Naive thymus-derived CD4-positive, alpha-beta T cell (primary cell): Measurements from ENCODE around the gene CCL11. TPM values are rescaled to one million over a fixed set of nuclear protein-coding genes. Genes with fewer than 3 reads are reported as not detected.

ENCODE experiments used
- ATAC-seq: fragments of 150-1000 bp; cut with Tn5 transposase; 2 replicates; pipeline ENCODE4 v1.10.0; 2021; ENCODE audit warnings: mild to moderate bottlenecking, moderate library complexity
- CTCF ChIA-PET: fragments of 350-600 bp; sonication (Branson Sonifier 250); formaldehyde crosslinking; loops from one replicate; lab custom pipeline; 2021; ENCODE audit warnings: antibody characterized with exemption; lab: Charles Lee
- POLR2A ChIA-PET: fragments of 350-600 bp; sonication (Branson Sonifier 250); formaldehyde crosslinking; loops from one replicate; lab custom pipeline; 2021; ENCODE audit warnings: antibody characterized with exemption, inconsistent platforms; lab: Charles Lee
- DNase-seq, 9 donors: peaks; one replicate each; pipeline versions ENCODE4 v3.0.0 to v3.0.0-alpha.2; 2020 to 2022; ENCODE audit warnings: mixed read lengths in 1 of 9
- H3K27ac ChIP-seq: one replicate; pipeline ENCODE4 v1.7.0; 2013; ENCODE audit warnings: mild to moderate bottlenecking, low read depth, low read length, moderate library complexity
- H3K27me3 ChIP-seq, 2 donors: one replicate each; pipeline ENCODE4 v1.7.0; 2013; ENCODE audit warnings: low read length in 2 of 2, mild to moderate bottlenecking in 2 of 2, moderate library complexity in 2 of 2; ENCODE audit not compliant: control insufficient read depth in 2 of 2, insufficient read depth in 2 of 2
- H3K36me3 ChIP-seq, 3 experiments: 1 replicate in 2 of 3; 2 replicates in 1 of 3; pipeline ENCODE4 v1.7.0; 2013; ENCODE audit warnings: low read length in 3 of 3, mild to moderate bottlenecking in 3 of 3, moderate library complexity in 1 of 3; ENCODE audit not compliant: insufficient read depth in 3 of 3, control insufficient read depth in 2 of 3
- H3K4me1 ChIP-seq, 2 donors: one replicate each; pipeline ENCODE4 v1.7.0; 2013; ENCODE audit warnings: low read length in 2 of 2, mild to moderate bottlenecking in 2 of 2, moderate library complexity in 1 of 2; ENCODE audit not compliant: control insufficient read depth in 2 of 2, insufficient read depth in 2 of 2
- H3K4me3 ChIP-seq: 2 replicates; pipeline ENCODE4 v1.7.0; 2013; ENCODE audit warnings: mild to moderate bottlenecking, low read length
- H3K9me3 ChIP-seq, 3 experiments: 1 replicate in 2 of 3; 2 replicates in 1 of 3; pipeline ENCODE4 v1.7.0; 2013; ENCODE audit warnings: low read length in 3 of 3; ENCODE audit not compliant: control insufficient read depth in 2 of 3
- H3K27ac Mint-ChIP-seq, 9 donors: one replicate each; pipeline ENCODE4 v1.8.0; 2020 to 2022; ENCODE audit warnings: mixed read lengths in 9 of 9, mild to moderate bottlenecking in 8 of 9, moderate library complexity in 5 of 9, inconsistent platforms in 2 of 9
- H3K27me3 Mint-ChIP-seq, 5 donors: one replicate each; pipeline ENCODE4 v1.8.0; 2021 to 2022; ENCODE audit warnings: mixed read lengths in 5 of 5, mild to moderate bottlenecking in 1 of 5
- H3K36me3 Mint-ChIP-seq, 5 donors: one replicate each; pipeline ENCODE4 v1.8.0; 2020 to 2022; ENCODE audit warnings: mixed read lengths in 5 of 5, mild to moderate bottlenecking in 3 of 5, inconsistent platforms in 1 of 5
- H3K4me1 Mint-ChIP-seq, 7 donors: one replicate each; pipeline ENCODE4 v1.8.0; 2020 to 2022; ENCODE audit warnings: mixed read lengths in 7 of 7, mild to moderate bottlenecking in 3 of 7, inconsistent platforms in 1 of 7
- H3K4me3 Mint-ChIP-seq, 10 donors: one replicate each; pipeline ENCODE4 v1.8.0; 2020 to 2022; ENCODE audit warnings: mild to moderate bottlenecking in 10 of 10, mixed read lengths in 10 of 10, moderate library complexity in 6 of 10, inconsistent platforms in 2 of 10
- H3K9me3 Mint-ChIP-seq, 11 donors: one replicate each; pipeline ENCODE4 v1.8.0; 2020 to 2022; ENCODE audit warnings: mixed read lengths in 11 of 11, mild to moderate bottlenecking in 4 of 11, inconsistent platforms in 1 of 11, moderate library complexity in 1 of 11
- intact Hi-C, 2 donors: fragments of 100-400 bp; cut with micrococcal nuclease; formaldehyde crosslinking; loops; one replicate each; pipeline ENCODE4 v1.15.1; 2023
- polyA plus RNA-seq, 2 donors: library from polyadenylated mRNA; unstranded; fragments of 300-500 nt; fragmentation: Illumina TruSeq; gene quantifications; one replicate each; pipeline ENCODE4 v1.2.3, GENCODE V29; 2021
- total RNA-seq, 6 experiments: library from RNA in 5 of 6; stranded (reverse) in 5 of 6; gene quantifications; 1 replicate in 5 of 6; 2 replicates in 1 of 6; pipeline ENCODE4 v1.2.3 and lab custom pipeline; 2021 to 2026

Gene CCL11
- total and polyA plus RNA-seq, 7 experiments from 2014 or later: not detected

GRCh38 chr17:34337701-34338100, 52.2 kb downstream of the CCL11 start:
- H3K27me3 Mint-ChIP-seq: peaks cover 36 to 70% (median 48%) of the 10 kb centered on the region in 5 donors

More at GRCh38 chr17:34337701-34338100, 52.2 kb downstream of the CCL11 start:
- H3K4me3 ChIP-seq: no peak overlapping the region
- intact Hi-C loops: no loop called here
- Mint-ChIP-seq H3K4me3 (no peak overlapping the region), H3K36me3 (peaks cover 0 to 8% (median 0%) of the 10 kb centered on the region in 5 donors), H3K27ac (no peak overlapping the region), H3K4me1 (peaks cover 0 to 1% (median 0%) of the 10 kb centered on the region in 7 donors), H3K9me3 (peaks cover 0 to 13% (median 5%) of the 10 kb centered on the region in 11 donors)
- no peaks in the 10 kb centered on the region for H3K9me3 ChIP-seq
- no peaks in the 10 kb centered on the region for H3K36me3 ChIP-seq
- ChIA-PET POLR2A (no interaction called here), CTCF (no interaction called here)
- H3K27me3 ChIP-seq: no peaks in the 10 kb centered on the region
- ATAC-seq (no peak), DNase-seq (no peak)
- H3K27ac ChIP-seq: no peak overlapping the region
- no peaks in the 10 kb centered on the region for H3K4me1 ChIP-seq

Other genes starting within 250 kb of the CCL11 start
- gene CCL2, start 30.5 kb upstream of the CCL11 start, total RNA-seq: 10 to 100 TPM in 2 of 5 experiments, under 1 TPM in 1, not detected in 2; 0.31 to 13.6 (median 10.4) TPM
- gene CCL2, start 30.5 kb upstream of the CCL11 start, polyA plus RNA-seq: not detected
- not detected for gene CCL7, start 15.5 kb upstream of the CCL11 start, total RNA-seq
- not detected for gene CCL7, start 15.5 kb upstream of the CCL11 start, polyA plus RNA-seq
- gene CCL8, start 33.7 kb downstream of the CCL11 start, total RNA-seq: not detected
- not detected for gene CCL8, start 33.7 kb downstream of the CCL11 start, polyA plus RNA-seq
- gene CCL13, start 70.7 kb downstream of the CCL11 start, total RNA-seq: not detected
- gene CCL13, start 70.7 kb downstream of the CCL11 start, polyA plus RNA-seq: not detected
- gene CCL1, start 77.5 kb downstream of the CCL11 start, total RNA-seq: 10 to 100 TPM in 1 of 5 experiments, not detected in 4; 17.4 TPM
- not detected for gene CCL1, start 77.5 kb downstream of the CCL11 start, polyA plus RNA-seq